Endothelial cell (in vitro differentiated cells): ENCODE measurements around the gene TRIM47. TPM values are rescaled to one million over a fixed set of nuclear protein-coding genes. Genes with fewer than 3 reads are reported as not detected.
A peak's percentile ranks its signal among the peaks of the same experiment; 100 is the strongest.
"Not testable (repeated sequence)": the region's sequence is repeated elsewhere in the genome, so short reads cannot be mapped to it uniquely, and the experiment has no call there.

Source experiments
- DNase-seq: peaks from one replicate; pipeline ENCODE4 v3.0.0; 2021; ENCODE audit warnings: low spot score
- H3K27ac Mint-ChIP-seq: one replicate; pipeline ENCODE4 v1.8.0; 2021; ENCODE audit warnings: mixed read lengths, inconsistent platforms; ENCODE audit not compliant: unreplicated experiment
- H3K27me3 Mint-ChIP-seq: one replicate; pipeline ENCODE4 v1.8.0; 2021; ENCODE audit warnings: mild to moderate bottlenecking, moderate library complexity, mixed read lengths, inconsistent platforms; ENCODE audit not compliant: unreplicated experiment
- H3K36me3 Mint-ChIP-seq: one replicate; pipeline ENCODE4 v1.8.0; 2021; ENCODE audit warnings: mild to moderate bottlenecking, low read depth, mixed read lengths, inconsistent platforms; ENCODE audit not compliant: unreplicated experiment
- H3K4me1 Mint-ChIP-seq: one replicate; pipeline ENCODE4 v1.8.0; 2021; ENCODE audit warnings: mild to moderate bottlenecking, mixed read lengths, inconsistent platforms; ENCODE audit not compliant: unreplicated experiment
- H3K4me3 Mint-ChIP-seq: one replicate; pipeline ENCODE4 v1.8.0; 2021; ENCODE audit warnings: mild to moderate bottlenecking, mixed read lengths, inconsistent platforms; ENCODE audit not compliant: unreplicated experiment
- H3K9me3 Mint-ChIP-seq: one replicate; pipeline ENCODE4 v1.8.0; 2021; ENCODE audit warnings: mixed read lengths, inconsistent platforms; ENCODE audit not compliant: unreplicated experiment
- total RNA-seq: library from RNA; stranded (reverse); fragmentation: NEBNext Ultra II Directional; extraction: Animal tissue kit (Norgen Biotek cat#: 25700); gene quantifications from one replicate; pipeline ENCODE4 v1.2.1, GENCODE V29; 2021; ENCODE audit not compliant: unreplicated experiment
- TF ChIP-seq, protein P1 (sequence below): fragments of 200-600 bp; sonication (generic); IDR thresholded peaks from one replicate; pipeline ENCODE4 v1.5.0; 2021; ENCODE audit warnings: antibody characterized with exemption; ENCODE audit not compliant: unreplicated experiment

Gene TRIM47
- total RNA-seq, 1 donor from 2014 or later, result 4.4 TPM

DNA sequence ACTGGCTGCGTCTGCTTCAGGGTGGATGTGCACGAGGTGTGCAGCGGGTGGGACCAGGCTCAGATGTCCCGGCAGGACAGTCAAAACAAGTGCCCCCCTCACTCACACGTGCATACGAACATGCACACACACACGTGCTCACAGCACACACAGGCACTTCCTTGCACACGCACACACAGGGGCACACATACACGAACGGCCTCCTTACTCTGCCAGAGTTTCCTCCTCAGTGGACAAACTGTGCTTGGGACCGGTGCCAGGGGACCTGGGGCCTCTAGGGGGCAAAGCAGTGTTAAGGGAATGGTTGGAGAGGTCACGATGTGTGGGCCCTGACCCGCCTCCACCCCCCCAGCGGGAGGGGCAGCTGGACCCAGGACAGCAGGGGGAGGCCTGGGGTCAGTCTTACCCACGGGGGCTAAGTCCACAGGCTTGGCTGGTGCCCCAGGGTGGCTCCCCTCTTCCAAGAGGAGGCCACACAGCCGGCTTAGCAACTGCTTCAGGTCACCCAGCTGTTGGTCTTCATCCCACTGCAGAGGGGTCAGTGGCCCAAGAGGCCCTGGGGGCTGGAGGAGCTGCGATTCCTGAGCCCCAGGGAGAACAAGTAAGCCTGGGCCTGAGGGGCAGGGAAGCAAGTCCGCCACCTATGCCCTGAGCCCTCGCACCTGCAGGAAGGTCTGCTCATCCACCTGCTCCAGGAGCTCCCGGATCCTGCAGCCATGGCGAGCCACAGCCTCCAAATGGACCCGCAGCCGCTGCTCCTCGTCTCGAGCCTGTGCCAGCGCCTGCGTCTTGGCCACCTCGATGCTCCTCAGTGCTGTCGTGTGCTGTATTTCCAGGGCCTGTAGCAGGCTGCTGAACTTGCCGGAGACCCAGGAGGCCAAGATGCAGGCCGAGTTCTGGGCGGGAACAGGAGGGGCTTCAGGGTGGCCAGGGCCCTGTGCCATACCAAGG is 13.5 kb upstream of the TRIM47 start:
- H3K9me3 Mint-ChIP-seq, result no peaks in the 10 kb centered on the region
- H3K36me3 Mint-ChIP-seq, result peaks cover 12% of the 10 kb centered on the region
- H3K4me1 Mint-ChIP-seq, result peaks cover 16% of the 10 kb centered on the region
- TF ChIP-seq, protein P1, sequence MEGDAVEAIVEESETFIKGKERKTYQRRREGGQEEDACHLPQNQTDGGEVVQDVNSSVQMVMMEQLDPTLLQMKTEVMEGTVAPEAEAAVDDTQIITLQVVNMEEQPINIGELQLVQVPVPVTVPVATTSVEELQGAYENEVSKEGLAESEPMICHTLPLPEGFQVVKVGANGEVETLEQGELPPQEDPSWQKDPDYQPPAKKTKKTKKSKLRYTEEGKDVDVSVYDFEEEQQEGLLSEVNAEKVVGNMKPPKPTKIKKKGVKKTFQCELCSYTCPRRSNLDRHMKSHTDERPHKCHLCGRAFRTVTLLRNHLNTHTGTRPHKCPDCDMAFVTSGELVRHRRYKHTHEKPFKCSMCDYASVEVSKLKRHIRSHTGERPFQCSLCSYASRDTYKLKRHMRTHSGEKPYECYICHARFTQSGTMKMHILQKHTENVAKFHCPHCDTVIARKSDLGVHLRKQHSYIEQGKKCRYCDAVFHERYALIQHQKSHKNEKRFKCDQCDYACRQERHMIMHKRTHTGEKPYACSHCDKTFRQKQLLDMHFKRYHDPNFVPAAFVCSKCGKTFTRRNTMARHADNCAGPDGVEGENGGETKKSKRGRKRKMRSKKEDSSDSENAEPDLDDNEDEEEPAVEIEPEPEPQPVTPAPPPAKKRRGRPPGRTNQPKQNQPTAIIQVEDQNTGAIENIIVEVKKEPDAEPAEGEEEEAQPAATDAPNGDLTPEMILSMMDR, result no peak
- no peak for DNase-seq
- H3K27ac Mint-ChIP-seq, result no peak overlapping the region
- no peak overlapping the region for H3K4me3 Mint-ChIP-seq
- H3K27me3 Mint-ChIP-seq, result peaks cover 10% of the 10 kb centered on the region

DNA sequence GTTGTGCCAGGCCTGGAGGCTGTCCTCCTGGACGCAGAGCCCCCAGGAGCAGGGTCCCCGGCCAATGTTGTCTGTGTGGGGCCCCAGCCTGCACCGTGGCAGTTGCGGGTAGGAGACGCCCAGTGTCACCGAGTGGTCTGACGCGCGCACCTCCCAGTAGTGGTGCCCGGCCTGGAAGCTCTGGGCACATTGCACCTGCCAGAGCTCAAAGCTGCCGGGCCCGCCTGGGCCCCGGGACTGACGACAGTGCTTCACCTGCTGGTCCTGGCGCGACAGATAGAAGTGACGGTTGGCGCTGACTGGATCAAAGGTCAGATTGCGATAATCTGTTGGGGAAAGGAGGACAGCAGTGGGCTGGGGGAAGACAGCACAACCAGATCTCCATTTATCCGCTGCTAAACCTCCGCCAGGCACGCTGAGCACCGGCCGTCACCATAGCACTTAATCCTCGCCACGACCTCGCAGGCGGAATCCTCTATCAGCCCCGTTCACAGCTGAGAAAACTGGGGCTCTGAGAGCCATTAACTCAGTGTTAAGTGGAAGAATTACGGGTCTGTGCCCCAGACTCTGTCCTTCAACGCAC is 12.7 kb upstream of the TRIM47 start:
- no peak overlapping the region for H3K27ac Mint-ChIP-seq
- H3K36me3 Mint-ChIP-seq, result peaks cover 16% of the 10 kb centered on the region
- TF ChIP-seq, protein P1, result no peak
- H3K4me3 Mint-ChIP-seq, result no peak overlapping the region
- H3K9me3 Mint-ChIP-seq, result no peaks in the 10 kb centered on the region
- DNase-seq, result no peak
- H3K4me1 Mint-ChIP-seq, result peaks cover 19% of the 10 kb centered on the region
- H3K27me3 Mint-ChIP-seq, result peaks cover 10% of the 10 kb centered on the region

DNA sequence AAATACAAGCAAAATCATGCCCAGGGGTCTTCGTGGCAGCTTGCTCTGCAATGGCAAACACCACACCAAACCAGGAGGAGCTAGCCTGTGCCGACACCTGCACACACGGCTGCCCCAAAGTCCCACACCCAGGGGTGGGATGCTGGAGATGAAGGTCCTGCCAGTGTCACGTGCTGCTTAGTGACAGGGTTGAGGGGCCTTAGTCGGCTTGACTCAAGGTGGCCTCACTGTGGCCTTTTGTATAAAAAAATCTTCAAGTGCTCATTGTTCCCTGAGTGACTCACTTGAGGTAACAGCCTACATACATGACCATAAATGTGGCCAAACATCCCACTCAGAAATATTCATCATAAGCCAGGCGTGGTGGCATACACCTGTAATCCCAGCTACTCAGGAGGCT is 11.1 kb upstream of the TRIM47 start:
- TF ChIP-seq, protein P1, result no peak
- DNase-seq, result no peak
- peaks cover 13% of the 10 kb centered on the region for H3K4me1 Mint-ChIP-seq
- H3K4me3 Mint-ChIP-seq, result no peak overlapping the region
- no peaks in the 10 kb centered on the region for H3K9me3 Mint-ChIP-seq
- H3K36me3 Mint-ChIP-seq, result peaks cover 16% of the 10 kb centered on the region
- peaks cover 6% of the 10 kb centered on the region for H3K27me3 Mint-ChIP-seq
- no peak overlapping the region for H3K27ac Mint-ChIP-seq

DNA sequence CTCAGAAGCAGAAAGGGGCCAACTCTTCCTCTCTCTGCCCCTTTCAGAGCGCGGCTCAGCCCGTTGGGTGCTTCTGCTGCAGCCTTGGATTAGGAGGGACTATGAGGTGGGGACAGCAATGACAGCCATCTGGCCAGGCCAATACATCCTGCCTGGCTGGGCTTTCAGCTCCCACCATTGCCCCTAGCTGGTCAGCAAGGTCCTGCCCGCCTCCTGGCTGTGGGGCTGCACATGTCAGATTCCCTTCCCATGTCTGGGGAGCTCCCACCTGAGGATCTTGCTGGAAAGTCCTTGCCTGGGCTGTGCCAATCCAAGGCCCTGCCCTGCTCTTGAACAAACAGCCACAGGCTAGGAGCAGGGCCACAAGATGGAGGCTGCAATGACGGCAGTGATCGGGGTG is 10.1 kb upstream of the TRIM47 start:
- no peaks in the 10 kb centered on the region for H3K27me3 Mint-ChIP-seq
- no peak for DNase-seq
- H3K4me3 Mint-ChIP-seq, result no peak overlapping the region
- peaks cover 7% of the 10 kb centered on the region for H3K4me1 Mint-ChIP-seq
- no peak overlapping the region for H3K27ac Mint-ChIP-seq
- TF ChIP-seq, protein P1, result no peak
- H3K36me3 Mint-ChIP-seq, result peaks cover 9% of the 10 kb centered on the region
- H3K9me3 Mint-ChIP-seq, result no peaks in the 10 kb centered on the region

DNA sequence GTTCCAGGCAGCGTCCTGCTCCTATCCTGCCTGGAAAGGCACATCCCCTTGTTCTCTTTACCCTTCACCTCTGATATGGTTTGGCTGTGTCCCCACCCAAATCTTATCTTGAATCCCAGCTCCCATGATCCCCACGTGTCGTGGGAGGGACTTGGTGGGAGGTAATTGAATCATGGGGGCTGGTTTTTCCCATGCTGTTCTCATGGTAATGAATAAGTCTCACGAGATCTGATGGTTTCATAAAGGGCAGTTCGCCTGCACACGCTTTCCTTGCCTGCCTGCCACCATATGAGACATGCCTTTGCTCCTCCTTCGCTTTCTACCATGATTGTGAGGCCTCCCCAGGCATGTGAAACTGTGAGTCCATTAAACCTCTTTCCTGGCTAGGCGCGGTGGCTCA is 7.5 kb upstream of the TRIM47 start:
- not testable (repeated sequence) for H3K4me1 Mint-ChIP-seq, H3K27me3 Mint-ChIP-seq, H3K27ac Mint-ChIP-seq, H3K9me3 Mint-ChIP-seq, DNase-seq, H3K36me3 Mint-ChIP-seq
- peak overlapping the region; percentile 63 for H3K4me3 Mint-ChIP-seq
